ENCODE data around the gene TSSK6.

TSSK6 gene

GRCh38 chr19:19464339-19465098 lies 50.8 kb downstream of the TSSK6 start:
- DNase-seq (ENCODE audit: low read depth in 2 of 2) = no peak
